Activated effector memory CD4-positive, alpha-beta T cell treated with anti-CD3 and anti-CD28 coated beads, Interleukin-2, amount 50 U/mL, for 16 hours (primary cell): ENCODE results near the gene NSG2.
"Not testable (repeated sequence)": the region's sequence is repeated elsewhere in the genome, so short reads cannot be mapped to it uniquely, and the experiment has no call there.

ENCODE experiments used
- DNase-seq: peaks from one replicate; pipeline ENCODE4 v3.0.0-alpha.2; 2020

The NSG2 gene

DNA sequence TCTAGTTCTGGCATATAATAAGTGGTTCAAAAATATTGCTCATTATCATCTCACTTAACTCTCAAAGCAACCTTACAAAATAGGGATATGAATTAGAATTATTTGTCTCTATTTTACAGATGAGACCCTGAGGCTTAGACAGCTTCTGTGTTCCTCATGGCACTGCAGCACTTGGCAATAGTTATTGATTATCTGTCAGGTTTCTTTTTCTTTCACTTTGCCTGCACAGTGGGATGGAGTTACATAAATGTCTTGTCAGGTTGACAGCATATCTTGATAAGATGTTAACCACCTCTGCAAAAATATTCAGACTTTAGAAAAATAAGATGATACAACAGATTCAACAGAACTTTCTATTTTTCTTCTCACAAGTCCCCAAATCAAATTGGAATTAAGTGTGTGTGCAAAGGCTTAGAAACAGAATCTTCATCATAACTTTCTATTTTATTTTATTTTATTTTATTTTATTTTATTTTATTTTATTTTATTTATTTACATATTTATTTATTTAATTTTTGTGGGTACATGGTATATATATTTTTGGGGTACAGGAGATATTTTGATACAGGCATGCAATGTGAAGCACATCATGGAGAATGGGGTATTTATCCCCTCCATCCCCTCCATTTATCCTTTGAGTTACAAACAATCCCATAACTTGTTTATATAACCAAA is 17.7 kb downstream of the NSG2 start:
- DNase-seq: no peak

DNA sequence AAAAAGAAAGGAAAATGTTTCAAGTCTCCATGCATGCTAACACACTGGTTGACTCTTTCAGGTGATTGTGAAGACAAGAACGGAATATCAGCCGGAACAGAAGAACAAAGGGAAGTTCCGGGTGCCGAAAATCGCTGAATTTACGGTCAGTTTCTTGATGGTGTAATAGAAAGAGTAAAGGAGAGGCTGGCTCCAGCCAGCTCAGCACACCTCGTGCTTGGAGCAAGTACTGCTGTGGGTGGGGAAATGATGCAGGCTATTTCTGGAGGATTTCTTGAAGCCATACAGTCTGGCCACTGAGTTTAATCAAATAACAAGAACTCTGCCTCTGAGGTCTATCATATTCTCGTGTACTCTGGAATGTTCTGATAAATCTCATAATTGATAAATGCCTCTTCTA is 18.7 kb downstream of the NSG2 start:
- DNase-seq: no peak

- DNase-seq: no peak
These were observed 20.2 kb downstream of the NSG2 start for GRCh38 chr5:174065528-174066197.

DNA sequence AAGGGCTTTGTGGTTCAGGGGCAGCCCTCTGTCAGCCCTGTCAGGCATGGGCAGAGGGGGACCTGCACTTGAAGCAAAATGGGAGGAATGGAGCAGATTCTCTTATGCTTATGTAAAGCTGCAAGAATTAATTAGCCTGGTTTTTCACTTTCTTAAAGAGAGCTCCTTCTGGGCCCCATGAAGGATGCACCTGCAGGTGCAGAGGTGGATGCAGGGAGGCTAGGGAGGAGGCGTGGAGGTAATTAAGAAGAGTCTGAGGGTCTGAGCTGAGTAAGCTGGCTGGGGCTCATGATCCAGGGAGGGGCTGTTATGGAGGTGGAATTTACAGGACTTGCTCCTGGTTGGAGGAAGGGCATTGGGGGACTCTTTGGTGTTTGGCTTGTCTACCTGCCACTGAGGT is 22.0 kb downstream of the NSG2 start:
- no peak for DNase-seq

- DNase-seq: no peak
These were observed 26.0 kb downstream of the NSG2 start for GRCh38 chr5:174071484-174071883.

GRCh38 chr5:174073122-174073660 is 27.7 kb downstream of the NSG2 start:
- DNase-seq: no peak

GRCh38 chr5:174074369-174074768 is 28.9 kb downstream of the NSG2 start:
- DNase-seq: no peak

- DNase-seq: no peak
These were observed 32.9 kb downstream of the NSG2 start for GRCh38 chr5:174078416-174078815.

DNA sequence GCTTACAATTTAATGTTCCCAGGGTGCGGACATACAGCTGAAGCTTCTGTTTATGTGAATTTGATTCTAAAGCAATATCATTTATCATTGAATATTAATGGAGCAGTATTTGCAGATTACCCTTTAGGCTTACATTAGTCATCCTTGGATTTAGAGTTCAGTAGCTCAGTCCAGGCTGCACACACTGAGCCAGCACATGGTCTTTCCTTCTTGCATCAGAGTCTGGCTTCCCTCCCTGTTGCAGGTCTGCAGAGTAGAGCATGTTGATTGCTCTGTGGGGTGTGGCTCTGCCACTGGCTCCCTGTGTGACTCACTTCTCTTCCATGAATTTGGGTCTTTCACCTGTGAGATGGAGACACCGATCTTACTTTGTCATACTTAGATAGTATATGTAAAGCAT is 36.8 kb downstream of the NSG2 start:
- DNase-seq: no peak

- no peak for DNase-seq
These were observed 37.7 kb downstream of the NSG2 start for GRCh38 chr5:174083056-174083827.

DNA sequence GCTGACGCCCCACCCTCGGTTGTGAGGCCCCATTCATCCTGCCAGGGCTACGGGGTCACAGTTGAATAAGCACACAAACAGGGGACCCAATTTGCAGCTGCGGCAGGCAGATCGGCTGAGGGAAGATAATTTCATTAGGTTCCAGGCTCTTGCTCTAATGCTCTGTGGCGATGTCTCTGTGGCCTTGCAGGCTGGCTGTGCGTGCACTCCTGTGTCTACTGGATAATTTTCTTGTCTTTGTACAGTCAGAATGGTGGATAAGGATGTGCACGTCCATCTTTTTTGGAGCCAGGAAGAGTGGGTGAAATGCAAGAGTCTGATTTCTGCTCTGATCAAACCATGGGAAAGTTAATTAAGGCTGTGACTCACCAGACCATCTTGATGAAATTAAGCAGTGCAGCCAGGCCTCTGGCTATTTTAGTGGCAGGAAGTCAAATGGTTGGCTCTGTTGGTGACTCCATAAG is 39.2 kb downstream of the NSG2 start:
- no peak for DNase-seq

DNA sequence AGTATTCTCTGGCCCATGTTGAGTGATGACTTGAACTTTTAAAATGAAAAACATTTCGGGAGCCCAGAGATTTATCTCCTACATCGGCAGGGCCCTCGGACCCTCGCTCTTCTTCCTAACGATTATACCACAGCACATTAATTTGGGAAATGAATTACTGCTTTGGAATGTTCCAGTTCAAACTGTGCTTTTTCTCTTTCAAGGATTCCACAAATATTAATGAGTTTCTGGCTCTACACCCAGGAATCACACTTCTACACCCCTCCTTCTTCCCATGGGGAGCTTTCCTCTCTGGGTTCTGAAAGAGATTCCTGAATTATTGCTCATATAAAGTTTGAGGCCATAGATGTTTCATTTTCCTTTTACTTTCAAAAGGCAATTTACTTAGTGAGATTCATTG is 41.2 kb downstream of the NSG2 start:
- DNase-seq: no peak

- no peak for DNase-seq
These were observed 42.3 kb downstream of the NSG2 start for GRCh38 chr5:174087783-174088182.

GRCh38 chr5:174090129-174090528 is 44.6 kb downstream of the NSG2 start:
- DNase-seq: no peak

- DNase-seq: no peak
These were observed 47.6 kb downstream of the NSG2 start for GRCh38 chr5:174093123-174093522.

GRCh38 chr5:174094857-174095606 is 49.5 kb downstream of the NSG2 start:
- DNase-seq: no peak

DNA sequence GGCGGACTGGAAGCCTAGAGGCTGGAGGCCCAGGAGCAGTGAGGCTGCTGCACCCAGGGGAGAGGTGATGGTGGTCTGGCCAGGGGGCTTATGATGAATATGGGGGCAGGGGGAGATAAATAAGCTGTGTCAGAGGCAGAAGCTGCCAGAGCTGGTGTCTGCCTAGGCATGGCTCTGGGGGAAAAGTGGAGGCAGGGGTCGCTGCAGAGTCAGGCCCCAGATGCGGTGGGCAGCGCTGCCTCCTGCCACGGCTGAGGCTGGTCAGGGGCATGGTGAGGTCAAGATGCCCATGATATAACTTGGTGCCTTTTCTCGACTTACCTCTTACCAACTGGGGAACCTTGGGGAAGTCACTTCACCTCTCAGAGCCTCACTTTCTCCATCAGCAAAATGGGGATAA is 51.1 kb downstream of the NSG2 start:
- DNase-seq: no peak

- no peak for DNase-seq
These were observed 52.1 kb downstream of the NSG2 start for GRCh38 chr5:174097486-174098185.

DNA sequence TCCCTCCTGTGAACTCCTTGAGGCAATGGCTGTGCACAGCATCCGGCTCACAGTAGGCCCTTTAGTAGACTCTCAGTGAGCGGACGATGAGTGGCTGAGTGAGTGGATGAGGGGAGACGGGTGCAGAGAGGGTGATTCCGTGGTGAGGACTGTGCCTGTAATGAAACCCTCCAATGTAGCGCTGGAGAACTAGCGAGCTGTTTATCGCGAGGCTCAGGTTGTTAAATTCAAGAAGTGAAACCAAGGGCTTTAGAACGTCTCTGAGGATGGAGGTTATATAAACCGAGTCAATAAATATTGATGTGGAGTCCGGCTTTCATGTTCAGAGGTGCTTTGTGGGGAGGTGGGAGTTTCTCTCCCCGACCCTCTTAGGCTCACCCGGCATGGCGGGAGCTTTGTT is 53.2 kb downstream of the NSG2 start:
- DNase-seq: no peak

DNA sequence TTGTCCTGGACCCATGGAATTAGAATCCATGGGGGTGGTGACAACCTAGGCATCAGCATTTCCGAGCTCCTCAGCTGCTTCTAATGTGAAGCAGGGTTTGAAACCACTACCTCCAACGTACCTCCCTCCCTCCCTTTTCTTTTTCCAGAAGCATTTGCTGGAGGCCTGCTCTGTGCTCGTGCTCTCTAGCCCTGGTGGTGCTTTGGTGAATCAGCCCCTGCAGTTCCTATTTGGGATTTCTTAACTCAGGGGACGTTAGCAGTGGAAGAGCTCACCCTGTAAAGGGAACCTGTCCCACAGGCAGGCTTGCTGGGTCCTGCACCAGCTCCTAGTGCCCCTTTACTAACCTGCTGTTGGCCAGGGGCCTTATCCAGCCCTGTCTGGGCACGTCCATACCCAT is 55.0 kb downstream of the NSG2 start:
- no peak for DNase-seq

- no peak for DNase-seq
These were observed 55.8 kb downstream of the NSG2 start for GRCh38 chr5:174101195-174101730.

DNA sequence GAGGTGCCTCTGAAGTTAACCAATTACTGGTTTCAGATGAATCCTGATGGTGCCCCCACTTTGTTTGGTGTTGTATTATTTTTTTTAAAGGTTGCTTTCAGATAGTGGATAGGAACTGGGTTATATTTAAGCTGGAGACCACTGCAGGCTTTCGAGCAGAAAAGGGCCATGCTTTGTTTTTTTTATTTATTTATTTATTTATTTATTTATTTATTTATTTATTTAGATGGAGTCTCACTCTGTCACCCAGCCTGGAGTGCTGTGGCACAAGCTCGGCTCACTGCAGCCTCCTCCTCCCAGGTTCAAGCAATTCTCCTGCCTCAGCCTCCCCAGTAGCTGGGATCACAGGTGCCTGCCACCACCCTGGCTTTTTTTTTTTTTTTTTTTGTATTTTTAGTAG is 57.1 kb downstream of the NSG2 start:
- DNase-seq: not testable (repeated sequence)
